NCI-H524 (cell line): Measurements from ENCODE around the gene UBTD2.

Experiments
- DNase-seq, 2 experiments: peaks; one replicate each; lab custom pipeline; 2025; lab: John Stamatoyannopoulos, UW

Gene UBTD2

GRCh38 chr5:172194985-172195774 is 88.4 kb downstream of the UBTD2 start:
- DNase-seq, result no peak

- DNase-seq, result no peak
Measured at GRCh38 chr5:172193872-172194271, 89.7 kb downstream of the UBTD2 start, which contains the start of gene EFCAB9. TSS of gene EFCAB9 (plus strand) at chr5:172194172. CDS start at chr5:172194173, 1 bp downstream.

GRCh38 chr5:172189693-172190296 is 93.8 kb downstream of the UBTD2 start:
- no peak for DNase-seq

- DNase-seq, result no peak
Measured at GRCh38 chr5:172188893-172189692, 94.5 kb downstream of the UBTD2 start.

GRCh38 chr5:172188033-172188892 is 95.3 kb downstream of the UBTD2 start, which contains the start of gene STK10:
TSS of gene STK10 (minus strand) at chr5:172188224. CDS start at chr5:172188042, 182 bp downstream.
- DNase-seq, result peak; percentile 90 to 92

GRCh38 chr5:172187118-172188032 is 96.2 kb downstream of the UBTD2 start:
- peak; percentile 32 to 46 for DNase-seq

GRCh38 chr5:172186114-172186695 is 97.4 kb downstream of the UBTD2 start:
- no peak for DNase-seq

GRCh38 chr5:172185096-172185461 is 98.5 kb downstream of the UBTD2 start:
- DNase-seq, result no peak

GRCh38 chr5:172183881-172184280 is 99.7 kb downstream of the UBTD2 start:
- no peak for DNase-seq

GRCh38 chr5:172182291-172182690 is 101.3 kb downstream of the UBTD2 start:
- no peak for DNase-seq

GRCh38 chr5:172180936-172181335 is 102.6 kb downstream of the UBTD2 start:
- DNase-seq, result no peak

GRCh38 chr5:172178991-172179989 is 104.3 kb downstream of the UBTD2 start:
- no peak for DNase-seq

- DNase-seq, result no peak
Measured at GRCh38 chr5:172178301-172178987, 105.1 kb downstream of the UBTD2 start.

GRCh38 chr5:172177176-172177575 is 106.4 kb downstream of the UBTD2 start:
- no peak for DNase-seq

- DNase-seq, result no peak
Measured at GRCh38 chr5:172175263-172175719, 108.3 kb downstream of the UBTD2 start.

GRCh38 chr5:172173564-172174153 is 109.9 kb downstream of the UBTD2 start:
- no peak for DNase-seq

GRCh38 chr5:172172912-172173563 is 110.5 kb downstream of the UBTD2 start:
- DNase-seq, result no peak
